HG03432 (cell line): Measurements from ENCODE around the gene PSMB9.
A peak's percentile ranks its signal among the peaks of the same experiment; 100 is the strongest.
"Not testable (repeated sequence)": the region's sequence is repeated elsewhere in the genome, so short reads cannot be mapped to it uniquely, and the experiment has no call there.

Source experiments
- ATAC-seq: cut with Tn5 transposase; IDR thresholded peaks from one replicate; pipeline ENCODE4 v1.9.1; 2021; ENCODE audit warnings: mild to moderate bottlenecking, moderate library complexity; ENCODE audit not compliant: unreplicated experiment

PSMB9 gene

GRCh38 chr6:32858194-32858593 lies 4.2 kb downstream of the PSMB9 start:
- ATAC-seq: no peak

DNA sequence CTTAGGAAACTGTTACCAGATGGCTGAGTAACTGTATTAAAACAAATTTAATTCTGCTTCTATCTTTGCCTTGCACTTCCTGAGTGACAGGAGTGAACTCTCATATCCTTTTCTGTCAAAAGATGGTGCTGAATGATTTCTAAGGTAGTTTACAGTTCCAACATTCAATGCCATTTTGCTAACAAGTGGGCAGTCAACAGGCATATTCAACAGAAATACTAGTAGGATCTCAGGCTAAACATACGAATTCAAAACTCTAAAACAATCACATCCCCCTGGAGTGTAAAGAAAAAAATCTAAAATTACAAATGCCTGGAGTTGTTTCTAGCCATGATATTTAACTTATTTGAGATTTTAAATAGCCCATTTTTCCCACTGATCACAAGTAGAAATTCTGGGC lies 6.7 kb downstream of the PSMB9 start:
- no peak for ATAC-seq

- no peak for ATAC-seq
Measured at GRCh38 chr6:32862725-32863124, 8.7 kb downstream of the PSMB9 start.

DNA sequence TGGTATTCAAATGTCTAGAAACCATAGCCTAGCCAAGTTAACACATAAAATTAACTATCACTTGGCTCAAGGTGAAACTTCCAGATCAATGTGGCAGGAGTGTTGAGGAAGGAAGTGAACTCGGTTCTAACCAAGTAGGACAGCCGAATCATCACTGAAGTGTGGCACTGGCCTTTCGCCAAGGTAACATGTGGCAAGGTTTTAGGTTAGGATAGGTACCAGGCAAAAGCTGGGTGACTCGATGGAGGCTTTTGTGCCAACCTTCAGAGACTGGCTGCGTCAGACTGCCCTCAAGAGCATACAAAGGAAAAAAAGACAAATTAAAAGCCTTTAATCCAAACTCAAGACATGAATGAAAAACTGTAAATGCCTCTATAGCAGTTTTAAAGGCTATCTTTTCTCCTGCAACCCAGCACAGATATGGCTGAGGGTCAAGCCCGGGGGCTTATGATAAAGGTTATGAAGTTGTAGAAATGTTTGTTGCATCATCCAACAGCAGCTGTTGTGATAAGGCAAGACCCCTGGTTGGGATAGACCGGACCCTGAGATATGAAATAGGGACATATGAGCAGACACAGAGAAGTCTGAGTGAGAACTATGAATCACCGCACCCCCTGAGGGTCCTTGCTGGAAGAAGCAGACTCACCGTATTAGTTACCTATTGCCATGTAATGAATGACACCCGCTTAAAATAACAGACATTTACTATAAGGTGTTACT lies 11.9 kb downstream of the PSMB9 start:
- ATAC-seq: no peak

DNA sequence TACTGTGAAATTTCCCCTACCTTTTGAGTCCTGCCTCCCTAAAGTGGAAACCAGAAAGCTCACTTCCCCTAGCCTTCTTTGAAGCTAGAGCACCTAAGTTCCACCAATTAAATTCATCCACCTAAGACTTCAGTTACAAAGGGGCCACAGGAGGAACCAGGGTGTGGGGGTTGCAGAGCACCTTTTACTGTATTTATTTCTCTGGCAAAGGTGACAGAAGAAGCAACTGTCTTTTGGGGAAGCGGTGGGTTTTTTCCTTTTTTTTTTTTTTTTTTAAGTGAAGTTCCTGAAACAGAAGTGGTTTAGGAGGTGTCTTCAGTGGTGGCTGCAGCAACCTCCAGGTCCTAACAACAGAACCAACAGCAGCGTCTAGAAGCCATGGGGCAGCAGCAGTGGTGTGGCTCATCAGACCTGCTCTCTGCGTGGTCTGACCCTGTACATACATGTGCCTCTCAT lies 13.1 kb downstream of the PSMB9 start:
- no peak for ATAC-seq

DNA sequence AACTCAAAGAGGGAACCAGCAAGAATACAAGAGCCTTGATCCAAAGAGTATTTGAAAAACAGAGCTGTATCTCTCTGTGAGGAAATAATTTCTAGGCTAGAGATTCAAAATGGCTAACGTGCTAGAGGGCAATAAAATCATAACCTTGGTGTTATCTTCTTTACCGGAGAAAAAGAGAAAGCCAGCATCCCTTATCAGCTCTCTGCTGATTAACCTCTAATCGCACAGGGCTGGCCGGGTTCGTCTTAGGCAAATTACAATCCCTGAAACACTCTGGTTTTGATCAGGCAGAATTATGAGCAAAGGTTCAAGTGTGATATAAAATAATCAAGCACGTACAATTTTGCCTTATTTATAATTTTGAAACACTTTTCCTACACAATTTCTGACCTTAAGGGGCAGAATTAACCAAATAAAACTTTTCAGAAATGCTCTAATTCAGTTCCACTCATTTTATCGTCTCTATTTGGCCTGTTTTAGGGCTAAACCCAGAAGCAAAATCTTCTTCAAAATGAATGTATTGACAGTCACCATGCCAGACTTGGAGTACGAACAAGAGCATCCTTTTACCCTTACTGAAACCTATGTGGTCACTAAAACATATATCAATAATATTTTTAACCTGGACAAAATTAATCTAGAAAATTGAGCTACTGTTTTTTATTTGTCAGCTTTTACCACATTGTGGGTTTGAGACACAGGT lies 13.7 kb downstream of the PSMB9 start:
- no peak for ATAC-seq

DNA sequence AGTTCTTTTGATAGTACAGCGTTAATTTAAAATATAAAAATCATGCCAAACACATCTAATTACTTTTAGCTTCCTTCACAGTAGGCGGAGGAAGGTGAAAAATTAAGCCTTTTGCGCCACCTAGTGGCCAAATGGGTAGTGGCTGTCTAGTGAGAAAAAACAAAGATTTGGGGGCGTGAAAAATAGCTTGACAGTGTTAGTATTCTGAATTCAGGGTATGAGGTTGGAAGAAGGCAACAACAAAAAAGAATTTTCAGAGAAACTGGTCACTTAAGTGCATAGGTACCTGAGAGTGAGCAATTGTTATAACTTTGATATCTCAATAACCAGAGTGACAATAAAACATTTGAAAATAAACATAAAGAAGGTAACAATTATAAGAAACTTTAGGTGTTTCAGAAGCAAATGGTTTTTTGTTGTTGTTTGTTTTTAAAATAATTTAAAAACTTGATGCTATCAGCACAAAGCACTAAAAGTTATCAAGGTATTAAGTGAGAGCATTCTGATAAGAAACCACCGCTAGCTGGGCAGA lies 14.3 kb downstream of the PSMB9 start:
- no peak for ATAC-seq

- ATAC-seq: not testable (repeated sequence)
Measured at GRCh38 chr6:32873947-32874346, 20.0 kb downstream of the PSMB9 start.

GRCh38 chr6:32876603-32877002 lies 22.6 kb downstream of the PSMB9 start:
- no peak for ATAC-seq

GRCh38 chr6:32879691-32880090 lies 25.7 kb downstream of the PSMB9 start:
- ATAC-seq: no peak

GRCh38 chr6:32880962-32881361 lies 27.0 kb downstream of the PSMB9 start:
- not testable (repeated sequence) for ATAC-seq

DNA sequence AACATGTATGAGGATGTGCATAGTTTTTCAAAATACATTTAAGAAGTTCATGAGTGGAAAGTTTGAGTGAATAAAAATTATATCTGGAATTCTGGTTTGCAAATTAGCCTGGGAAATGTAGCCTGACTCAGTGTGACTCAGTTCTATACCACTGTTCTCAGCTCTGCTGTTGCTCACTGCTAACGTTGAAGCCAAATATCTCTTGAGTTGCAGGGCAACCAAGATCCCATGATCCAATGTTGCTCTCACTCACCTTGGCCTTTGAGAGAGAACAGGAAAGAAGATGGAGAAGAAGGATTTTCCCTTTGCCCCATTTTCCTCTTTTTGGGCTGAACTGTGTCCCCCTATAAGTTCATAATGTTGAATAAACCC lies 28.9 kb downstream of the PSMB9 start:
- ATAC-seq: no peak

DNA sequence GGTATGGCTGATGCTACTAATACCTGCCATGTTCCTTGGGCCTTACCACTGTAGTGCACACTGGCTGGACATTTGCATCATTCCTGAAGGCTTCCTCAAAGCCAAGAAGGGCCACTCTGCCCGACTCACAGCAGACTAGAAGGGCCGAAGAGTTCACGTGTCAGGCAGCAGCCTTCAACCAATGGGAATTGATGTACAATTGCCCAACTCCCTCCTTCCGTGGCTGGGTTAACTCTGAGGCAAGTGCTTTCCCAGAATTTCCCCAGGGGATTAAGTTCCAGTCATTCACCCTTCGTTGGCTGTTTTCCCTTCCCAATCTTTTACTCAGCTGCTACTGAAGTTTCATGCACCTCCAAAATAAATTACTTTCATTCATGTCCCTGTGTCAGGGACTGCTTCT lies 29.8 kb downstream of the PSMB9 start:
- no peak for ATAC-seq

DNA sequence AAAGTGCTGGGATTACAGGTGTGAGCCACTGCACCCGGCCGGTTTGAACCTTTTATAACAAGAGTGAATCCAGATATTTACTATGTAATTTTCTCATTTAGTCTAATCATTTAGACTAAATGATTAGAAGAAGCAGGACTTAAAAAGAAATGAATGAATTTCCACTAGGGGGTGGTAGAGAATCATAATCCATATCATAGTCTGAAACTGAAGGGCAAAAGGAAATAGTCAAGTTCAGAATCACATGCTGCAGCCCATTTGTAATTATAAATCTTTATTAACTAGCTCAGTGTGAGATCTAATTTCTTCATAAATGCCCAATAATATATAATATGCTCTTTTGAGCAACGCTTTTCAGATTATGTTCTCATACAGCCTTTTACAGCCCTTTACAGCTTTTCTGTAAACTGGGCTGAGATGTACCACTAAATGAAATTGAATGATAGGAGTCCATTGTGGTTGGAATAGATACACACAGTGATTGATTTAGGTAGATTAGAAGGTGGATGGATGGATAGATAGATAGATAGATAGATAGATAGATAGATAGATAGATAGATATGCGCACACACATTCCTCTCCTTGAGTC lies 31.8 kb downstream of the PSMB9 start:
- ATAC-seq: no peak

DNA sequence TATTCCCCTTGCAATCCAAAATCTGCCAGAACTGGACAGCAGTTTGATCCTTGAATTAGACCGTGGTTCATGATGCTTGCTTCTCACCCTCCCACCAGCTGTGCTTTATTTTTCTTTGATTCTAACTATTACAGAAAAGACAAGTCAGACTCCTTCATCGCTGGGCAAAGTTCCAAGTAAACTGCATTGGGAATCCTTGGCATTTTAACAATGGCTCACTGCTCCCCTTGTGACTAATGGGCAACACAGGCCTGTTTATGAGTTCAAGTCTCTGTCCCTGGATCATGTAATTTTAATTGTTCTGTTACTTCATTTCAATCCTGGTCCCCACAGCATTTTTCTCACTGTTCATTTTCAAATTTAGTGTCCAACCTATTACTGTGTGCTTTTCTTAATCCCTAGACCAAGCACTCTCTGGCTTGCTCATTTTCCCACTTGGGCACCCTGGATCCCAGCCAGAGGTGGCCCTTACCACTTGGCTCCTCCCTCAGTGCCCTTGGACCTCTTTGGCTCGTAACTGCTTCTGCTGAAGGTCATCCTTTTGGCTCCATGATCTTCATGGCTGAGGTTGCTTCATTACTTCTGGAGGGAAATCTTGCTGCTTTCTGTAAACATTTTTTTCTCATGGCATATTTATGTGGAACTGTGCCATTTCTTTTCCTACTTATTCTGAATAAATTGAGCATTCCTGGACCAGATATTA lies 32.8 kb downstream of the PSMB9 start:
- no peak for ATAC-seq

DNA sequence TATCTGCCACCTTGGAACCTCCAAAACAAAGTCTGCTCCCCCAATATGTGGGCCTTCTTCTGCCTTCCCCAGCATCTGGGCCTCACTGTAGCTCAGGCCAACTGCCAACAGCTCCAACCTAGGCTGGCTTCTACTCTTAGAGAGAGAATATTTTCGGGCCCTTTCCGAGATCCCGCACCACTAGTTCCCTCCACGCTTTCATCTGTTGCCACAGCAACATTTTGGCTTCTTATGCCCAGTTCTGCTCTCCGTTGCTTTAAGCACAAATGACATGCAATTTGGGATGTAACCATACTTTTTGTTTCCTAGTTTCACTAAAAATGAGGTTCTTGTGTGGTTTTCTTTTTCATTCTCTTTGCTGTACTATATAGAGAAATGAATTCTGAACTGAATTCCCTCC lies 33.6 kb downstream of the PSMB9 start:
- ATAC-seq: no peak

GRCh38 chr6:32888576-32888975 lies 34.6 kb downstream of the PSMB9 start:
- no peak for ATAC-seq

GRCh38 chr6:32889533-32889932 lies 35.5 kb downstream of the PSMB9 start:
- no peak for ATAC-seq

DNA sequence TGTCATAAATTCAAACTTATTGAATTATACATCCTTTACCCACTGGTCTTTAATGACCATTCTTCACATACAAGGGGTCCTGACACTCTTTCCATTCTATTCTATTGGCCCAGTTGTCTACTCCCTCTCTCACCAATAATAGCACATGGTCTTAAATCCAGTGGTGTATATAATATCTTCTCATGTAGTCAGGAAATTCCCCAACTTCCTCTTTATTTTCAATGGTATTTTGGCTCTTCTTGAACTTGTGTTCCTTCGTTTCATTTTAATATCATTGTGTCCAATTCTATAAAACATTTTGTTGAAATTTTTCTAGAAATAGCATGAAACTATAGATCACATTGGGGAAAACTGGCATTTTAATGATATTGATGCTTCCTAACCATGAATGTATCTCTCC lies 36.8 kb downstream of the PSMB9 start:
- no peak for ATAC-seq

- peak; percentile 95 for ATAC-seq
Measured at GRCh38 chr6:32894085-32895005, 40.4 kb downstream of the PSMB9 start.
